CD14-positive monocyte (primary cell): ENCODE measurements around the gene GPR17. TPM values are rescaled to one million over a fixed set of nuclear protein-coding genes. Genes with fewer than 3 reads are reported as not detected.

Experiments
- DNase-seq, 3 donors: peaks; one replicate each; pipeline ENCODE4 v3.0.0-alpha.2; 2011 to 2022
- H2AFZ ChIP-seq: 2 replicates; pipeline ENCODE4 v1.6.0; 2012; ENCODE audit warnings: mild to moderate bottlenecking, low read depth, low read length, inconsistent platforms; ENCODE audit not compliant: insufficient read depth, poor library complexity, severe bottlenecking
- H3K27ac ChIP-seq, 2 donors: 1 replicate in 1 of 2; 2 replicates in 1 of 2; pipeline ENCODE4 v1.5.1; 2012 to 2013; ENCODE audit warnings: low read length in 2 of 2, control low read depth in 1 of 2, inconsistent platforms in 1 of 2, low read depth in 1 of 2, mild to moderate bottlenecking in 1 of 2
- H3K27me3 ChIP-seq, 2 donors: one replicate each; pipeline versions ENCODE4 v1.6.0 to v1.6.1; 2011 to 2013; ENCODE audit warnings: low read length in 2 of 2; ENCODE audit not compliant: control insufficient read depth in 2 of 2, insufficient read depth in 2 of 2
- H3K36me3 ChIP-seq, 2 donors: replicated peaks in 1 of 2; 1 replicate in 1 of 2; 2 replicates in 1 of 2; pipeline versions ENCODE4 v1.5.1 to v1.6.1; 2012 to 2013; ENCODE audit warnings: low read length in 2 of 2, control low read depth in 1 of 2, inconsistent platforms in 1 of 2, mild to moderate bottlenecking in 1 of 2; ENCODE audit not compliant: insufficient read depth in 2 of 2, control insufficient read depth in 1 of 2
- H3K4me1 ChIP-seq, 2 donors: 1 replicate in 1 of 2; 2 replicates in 1 of 2; pipeline versions ENCODE4 v1.5.1 to v1.6.1; 2012 to 2013; ENCODE audit warnings: low read length in 2 of 2, control low read depth in 1 of 2, inconsistent platforms in 1 of 2, mild to moderate bottlenecking in 1 of 2, moderate library complexity in 1 of 2; ENCODE audit not compliant: insufficient read depth in 2 of 2, control insufficient read depth in 1 of 2
- H3K4me2 ChIP-seq: replicated peaks from 2 replicates; pipeline ENCODE3; 2012; ENCODE audit warnings: low read length, moderate library complexity, mild to moderate bottlenecking; ENCODE audit not compliant: poor library complexity, severe bottlenecking; ENCODE audit errors: extremely low read depth
- H3K4me3 ChIP-seq, 3 experiments: fragments of 200-600 bp in 1 of 3; sonication (generic) in 1 of 3; replicated peaks in 1 of 3; 1 replicate in 2 of 3; 2 replicates in 1 of 3; pipeline ENCODE4 v1.5.1; 2011 to 2013; ENCODE audit warnings: low read length in 3 of 3, mild to moderate bottlenecking in 3 of 3, control low read depth in 2 of 3, low read depth in 2 of 3, inconsistent platforms in 1 of 3, moderate library complexity in 1 of 3
- H3K79me2 ChIP-seq: 2 replicates; pipeline ENCODE4 v1.6.0; 2012; ENCODE audit warnings: mild to moderate bottlenecking, control low read depth, inconsistent platforms, low read length, moderate library complexity; ENCODE audit not compliant: insufficient read depth
- H3K9ac ChIP-seq: 2 replicates; pipeline ENCODE4 v1.6.0; 2017; ENCODE audit warnings: low read length, mild to moderate bottlenecking; ENCODE audit not compliant: insufficient read depth, poor library complexity, severe bottlenecking
- H3K9me3 ChIP-seq, 2 donors: replicated peaks in 1 of 2; 1 replicate in 1 of 2; 2 replicates in 1 of 2; pipeline versions ENCODE4 v1.5.1 to v1.6.1; 2012 to 2013; ENCODE audit warnings: low read length in 2 of 2, control low read depth in 1 of 2; ENCODE audit not compliant: control insufficient read depth in 1 of 2, insufficient read depth in 1 of 2
- H4K20me1 ChIP-seq: 2 replicates; pipeline ENCODE4 v1.6.0; 2012; ENCODE audit warnings: mild to moderate bottlenecking, low read length, control low read depth, moderate library complexity; ENCODE audit not compliant: insufficient read depth
- H3K27ac Mint-ChIP-seq, 7 donors: one replicate each; pipeline ENCODE4 v1.8.0; 2020; ENCODE audit warnings: mild to moderate bottlenecking in 7 of 7, mixed read lengths in 7 of 7, moderate library complexity in 6 of 7, inconsistent platforms in 2 of 7
- H3K27me3 Mint-ChIP-seq, 3 donors: one replicate each; pipeline ENCODE4 v1.8.0; 2021 to 2022; ENCODE audit warnings: low read depth in 3 of 3, mild to moderate bottlenecking in 3 of 3, mixed read lengths in 3 of 3, moderate library complexity in 3 of 3, inconsistent platforms in 1 of 3
- H3K36me3 Mint-ChIP-seq, 2 donors: one replicate each; pipeline ENCODE4 v1.8.0; 2020; ENCODE audit warnings: mixed read lengths in 2 of 2, inconsistent platforms in 1 of 2, mild to moderate bottlenecking in 1 of 2
- H3K4me1 Mint-ChIP-seq: one replicate; pipeline ENCODE4 v1.8.0; 2020; ENCODE audit warnings: mild to moderate bottlenecking, mixed read lengths
- H3K4me3 Mint-ChIP-seq, 2 donors: one replicate each; pipeline ENCODE4 v1.8.0; 2020; ENCODE audit warnings: mild to moderate bottlenecking in 2 of 2, mixed read lengths in 2 of 2, moderate library complexity in 1 of 2
- H3K9me3 Mint-ChIP-seq, 7 donors: one replicate each; pipeline ENCODE4 v1.8.0; 2020 to 2022; ENCODE audit warnings: mixed read lengths in 7 of 7, mild to moderate bottlenecking in 6 of 7, moderate library complexity in 6 of 7, inconsistent platforms in 2 of 7
- CTCF ChIP-seq: fragments of 200-600 bp; IDR thresholded peaks from one replicate; pipeline ENCODE4 v1.8.0; 2022; ENCODE audit warnings: antibody characterized with exemption, mild to moderate bottlenecking
- WGBS: methylation state at CpG from one replicate; pipeline ENCODE4 v1.1.5; 2013; ENCODE audit warnings: missing lambda C conversion rate; ENCODE audit not compliant: insufficient coverage; 5-methylcytosine and 5-hydroxymethylcytosine counted together
- intact Hi-C, 2 donors: fragments of 100-400 bp; cut with micrococcal nuclease; formaldehyde crosslinking; loops; one replicate each; pipeline versions ENCODE4 v1.15.0 to v1.15.1; 2023
- polyA plus RNA-seq, 3 donors: library from polyadenylated mRNA; depleted of rRNA in 1 of 3; unstranded in 2 of 3; stranded (reverse) in 1 of 3; fragments of 300-500 nt in 2 of 3; fragments of >200 nt in 1 of 3; fragmentation: Illumina TruSeq in 2 of 3; gene quantifications; 1 replicate in 2 of 3; 2 replicates in 1 of 3; pipeline ENCODE4 v1.2.3, GENCODE V29; 2012 to 2021

The GPR17 gene
- polyA plus RNA-seq, 3 donors: 0.07 TPM; not detected in 2

- H3K9me3 ChIP-seq: peaks cover 3 to 18% of the 10 kb centered on the region in 2 donors
- H3K4me2 ChIP-seq: no peak overlapping the region
- no peak overlapping the region for H3K4me3 ChIP-seq
- no peaks in the 10 kb centered on the region for H3K27me3 ChIP-seq
- Mint-ChIP-seq H3K4me3 (no peak overlapping the region), H3K9me3 (peaks cover 9 to 26% (median 19%) of the 10 kb centered on the region in 7 donors), H3K27me3 (peaks cover 0 to 2% (median 1%) of the 10 kb centered on the region in 3 donors), H3K27ac (no peak overlapping the region), H3K4me1 (no peaks in the 10 kb centered on the region), H3K36me3 (peaks cover 0 to 7% of the 10 kb centered on the region in 2 donors)
- DNase-seq: no peak
- no peak overlapping the region for H3K27ac ChIP-seq
- H3K79me2 ChIP-seq: no peaks in the 10 kb centered on the region
- TF ChIP-seq CTCF: no peak
- 83% methylated on average over 18 of the region's 25 CpGs for WGBS
- no peaks in the 10 kb centered on the region for H4K20me1 ChIP-seq
- H2AFZ ChIP-seq: no peak overlapping the region
- intact Hi-C loops: no loop called here
- no peak overlapping the region for H3K9ac ChIP-seq
- no peaks in the 10 kb centered on the region for H3K4me1 ChIP-seq
- H3K36me3 ChIP-seq: no peaks in the 10 kb centered on the region
Observed at GRCh38 chr2:127608061-127609030, 37.6 kb upstream of the GPR17 start.

GRCh38 chr2:127609031-127609751, 36.8 kb upstream of the GPR17 start:
- Histone ChIP-seq H3K36me3 (no peaks in the 10 kb centered on the region), H2AFZ (no peak overlapping the region), H4K20me1 (no peaks in the 10 kb centered on the region), H3K27me3 (no peaks in the 10 kb centered on the region), H3K4me1 (no peaks in the 10 kb centered on the region), H3K79me2 (no peaks in the 10 kb centered on the region), H3K9ac (no peak overlapping the region), H3K4me2 (no peak overlapping the region), H3K9me3 (peaks cover 6 to 24% of the 10 kb centered on the region in 2 donors), H3K27ac (no peak overlapping the region), H3K4me3 (no peak overlapping the region)
- no peaks in the 10 kb centered on the region for H3K4me1 Mint-ChIP-seq
- H3K27ac Mint-ChIP-seq: no peak overlapping the region
- H3K4me3 Mint-ChIP-seq: no peak overlapping the region
- whole genome bisulfite sequencing: 76% methylated on average over 19 of the region's 24 CpGs
- peaks cover 0 to 11% of the 10 kb centered on the region in 2 donors for H3K36me3 Mint-ChIP-seq
- peaks cover 16 to 29% (median 24%) of the 10 kb centered on the region in 7 donors for H3K9me3 Mint-ChIP-seq
- TF ChIP-seq CTCF: no peak
- no peak for DNase-seq
- intact Hi-C loops: no loop called here
- peaks cover 0 to 2% (median 1%) of the 10 kb centered on the region in 3 donors for H3K27me3 Mint-ChIP-seq
